WERI-Rb-1 (cell line): ENCODE results near the gene FGFR2.
"Not testable (repeated sequence)": the region's sequence is repeated elsewhere in the genome, so short reads cannot be mapped to it uniquely, and the experiment has no call there.

Source experiments
- DNase-seq: peaks from one replicate; pipeline ENCODE4 v3.0.0-alpha.2; 2020
- H3K27ac ChIP-seq: fragments of 250-450 bp; sonication (Bioruptor Pico); 2 replicates; pipeline ENCODE4 v1.5.1; 2020; ENCODE audit warnings: mild to moderate bottlenecking, moderate library complexity
- H3K27me3 ChIP-seq: fragments of 250-450 bp; sonication (Bioruptor Pico); 2 replicates; pipeline ENCODE4 v1.5.1; 2021; ENCODE audit warnings: mild to moderate bottlenecking, low read depth, moderate library complexity; ENCODE audit not compliant: insufficient read depth, severe bottlenecking
- H3K36me3 ChIP-seq: fragments of 250-450 bp; sonication (Bioruptor Pico); 2 replicates; pipeline ENCODE4 v1.5.1; 2020; ENCODE audit warnings: mild to moderate bottlenecking, moderate library complexity
- H3K4me3 ChIP-seq: 2 replicates; pipeline ENCODE4 v1.5.1; 2011; ENCODE audit warnings: low read depth, mild to moderate bottlenecking, control low read depth, low read length
- H3K9me3 ChIP-seq: fragments of 250-450 bp; sonication (Bioruptor Pico); 2 replicates; pipeline ENCODE4 v1.5.1; 2021; ENCODE audit warnings: mild to moderate bottlenecking, moderate library complexity; ENCODE audit not compliant: severe bottlenecking
- TF ChIP-seq, protein P1 (sequence below): IDR thresholded peaks from 2 replicates; pipeline ENCODE4 v1.5.1; 2011; ENCODE audit warnings: low read depth, mild to moderate bottlenecking, control low read depth, inconsistent platforms, low read length

Gene FGFR2

GRCh38 chr10:121524157-121524817 lies 74.0 kb downstream of the FGFR2 start:
- Histone ChIP-seq H3K9me3 (no peaks in the 10 kb centered on the region), H3K27me3 (no peaks in the 10 kb centered on the region), H3K36me3 (no peaks in the 10 kb centered on the region; the same call in 1 of the 2 replicates), H3K4me3 (no peak overlapping the region), H3K27ac (no peak overlapping the region)
- DNase-seq, result no peak
- TF ChIP-seq, protein P1, sequence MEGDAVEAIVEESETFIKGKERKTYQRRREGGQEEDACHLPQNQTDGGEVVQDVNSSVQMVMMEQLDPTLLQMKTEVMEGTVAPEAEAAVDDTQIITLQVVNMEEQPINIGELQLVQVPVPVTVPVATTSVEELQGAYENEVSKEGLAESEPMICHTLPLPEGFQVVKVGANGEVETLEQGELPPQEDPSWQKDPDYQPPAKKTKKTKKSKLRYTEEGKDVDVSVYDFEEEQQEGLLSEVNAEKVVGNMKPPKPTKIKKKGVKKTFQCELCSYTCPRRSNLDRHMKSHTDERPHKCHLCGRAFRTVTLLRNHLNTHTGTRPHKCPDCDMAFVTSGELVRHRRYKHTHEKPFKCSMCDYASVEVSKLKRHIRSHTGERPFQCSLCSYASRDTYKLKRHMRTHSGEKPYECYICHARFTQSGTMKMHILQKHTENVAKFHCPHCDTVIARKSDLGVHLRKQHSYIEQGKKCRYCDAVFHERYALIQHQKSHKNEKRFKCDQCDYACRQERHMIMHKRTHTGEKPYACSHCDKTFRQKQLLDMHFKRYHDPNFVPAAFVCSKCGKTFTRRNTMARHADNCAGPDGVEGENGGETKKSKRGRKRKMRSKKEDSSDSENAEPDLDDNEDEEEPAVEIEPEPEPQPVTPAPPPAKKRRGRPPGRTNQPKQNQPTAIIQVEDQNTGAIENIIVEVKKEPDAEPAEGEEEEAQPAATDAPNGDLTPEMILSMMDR, result no peak

- H3K27ac ChIP-seq, result no peak overlapping the region
- H3K4me3 ChIP-seq, result no peak overlapping the region
- no peaks in the 10 kb centered on the region for H3K27me3 ChIP-seq
- DNase-seq, result no peak
- TF ChIP-seq, protein P1, result no peak
- no peaks in the 10 kb centered on the region for H3K9me3 ChIP-seq
- peaks cover 6% of the 10 kb centered on the region for H3K36me3 ChIP-seq
Measured at GRCh38 chr10:121522831-121523230, 75.4 kb downstream of the FGFR2 start.

DNA sequence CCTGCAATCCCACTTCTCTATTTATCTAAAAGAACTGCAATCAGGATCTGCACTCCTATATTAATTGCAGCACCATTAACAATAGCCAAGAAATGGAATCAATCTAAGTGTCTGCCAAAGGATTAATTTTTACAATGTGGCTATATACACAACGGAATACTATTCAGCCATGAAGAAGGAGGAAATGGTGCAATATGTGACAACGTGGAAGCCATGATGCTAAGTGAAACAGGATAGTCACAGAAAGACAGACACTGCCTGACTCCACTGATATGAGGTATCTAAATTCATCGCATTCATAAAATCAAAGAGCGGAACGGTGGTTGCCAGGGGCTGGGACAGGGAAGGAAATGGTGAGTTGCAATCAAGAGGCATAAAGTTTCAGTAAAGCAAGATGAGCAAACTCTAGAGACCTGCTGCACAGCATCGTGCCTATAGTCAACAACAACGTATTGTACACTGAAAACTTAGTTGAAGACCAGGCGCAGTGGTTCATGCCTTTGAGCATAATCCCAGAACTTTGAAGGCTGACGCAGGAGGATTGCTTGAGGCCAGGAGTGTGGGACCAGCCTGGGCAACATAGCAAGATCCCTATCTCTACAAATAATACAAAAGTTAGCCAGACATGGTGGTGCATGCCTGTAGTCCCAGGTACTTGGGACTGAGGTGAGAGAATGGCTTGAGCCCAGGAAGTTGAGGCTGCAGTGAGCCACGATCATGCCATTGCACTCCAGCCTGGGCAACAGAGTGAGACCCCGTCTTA lies 76.3 kb downstream of the FGFR2 start:
- Histone ChIP-seq H3K27me3 (no peaks in the 10 kb centered on the region), H3K4me3 (no peak overlapping the region), H3K27ac (no peak overlapping the region), H3K9me3 (no peaks in the 10 kb centered on the region), H3K36me3 (peaks cover 6% of the 10 kb centered on the region)
- no peak for DNase-seq
- TF ChIP-seq, protein P1, result no peak

DNA sequence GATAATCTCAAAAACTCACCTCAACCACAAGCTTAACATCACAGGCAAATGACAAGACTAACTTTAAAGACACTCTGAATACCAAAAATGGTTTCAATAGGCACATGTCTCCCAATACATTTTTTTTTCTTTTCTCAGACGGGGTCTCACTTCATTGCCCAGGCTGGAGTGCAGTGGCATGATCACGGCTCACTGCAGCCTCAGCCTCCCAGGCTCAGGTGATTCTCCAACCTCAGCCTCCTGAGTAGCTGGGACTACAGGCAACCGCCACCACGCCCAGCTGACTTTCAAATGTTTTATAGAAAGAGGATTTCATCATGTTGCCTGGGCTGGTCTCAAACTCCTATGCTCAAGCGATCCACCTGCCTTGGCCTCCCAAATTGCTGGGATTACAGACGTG lies 77.7 kb downstream of the FGFR2 start:
- not testable (repeated sequence) for DNase-seq

DNA sequence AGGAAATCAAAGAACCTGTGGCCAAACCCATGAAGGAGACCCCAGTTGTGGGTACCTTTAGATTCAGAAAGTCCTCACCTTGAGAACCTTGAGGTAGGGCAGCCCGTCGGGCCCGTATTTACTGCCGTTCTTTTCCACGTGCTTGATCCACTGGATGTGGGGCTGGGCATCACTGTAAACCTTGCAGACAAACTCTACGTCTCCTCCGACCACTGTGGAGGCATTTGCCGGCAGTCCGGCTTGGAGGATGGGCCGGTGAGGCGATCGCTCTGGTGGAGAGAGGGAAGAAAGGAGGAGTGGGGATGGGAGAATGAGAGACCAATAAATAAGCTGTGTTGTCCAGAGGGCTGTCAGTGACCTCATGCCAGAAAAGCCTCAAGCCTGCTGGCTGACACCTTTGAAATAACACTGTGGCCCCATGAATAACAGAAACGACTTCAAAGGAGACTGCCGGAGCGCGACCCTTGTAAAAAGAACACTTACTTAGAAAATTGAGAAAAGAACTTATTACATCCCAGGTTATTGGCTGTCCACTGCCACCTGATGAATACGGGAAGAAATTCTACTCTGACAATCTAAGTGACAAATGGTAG lies 78.2 kb downstream of the FGFR2 start:
- H3K36me3 ChIP-seq, result peaks cover 6% of the 10 kb centered on the region
- no peak overlapping the region for H3K27ac ChIP-seq
- H3K27me3 ChIP-seq, result no peaks in the 10 kb centered on the region
- DNase-seq, result no peak
- no peaks in the 10 kb centered on the region for H3K9me3 ChIP-seq
- no peak overlapping the region for H3K4me3 ChIP-seq
- TF ChIP-seq, protein P1, result no peak

More for the DNA sequence above, 77.7 kb downstream of the FGFR2 start:
- not testable (repeated sequence) for H3K4me3 ChIP-seq, H3K27me3 ChIP-seq, H3K36me3 ChIP-seq, H3K9me3 ChIP-seq, H3K27ac ChIP-seq

GRCh38 chr10:121519411-121519810 lies 78.8 kb downstream of the FGFR2 start:
- Histone ChIP-seq H3K36me3 (peaks cover 6% of the 10 kb centered on the region), H3K4me3 (no peak overlapping the region), H3K27ac (no peak overlapping the region), H3K9me3 (no peaks in the 10 kb centered on the region), H3K27me3 (no peaks in the 10 kb centered on the region)
- TF ChIP-seq, protein P1, result no peak
- DNase-seq, result no peak
